Panc1 (cell line): ENCODE measurements around the gene MAP2K5. TPM values are rescaled to one million over a fixed set of nuclear protein-coding genes. Genes with fewer than 3 reads are reported as not detected.

Experiments used
- ATAC-seq: fragments of 200-7000 bp; cut with Tn5 transposase; 2 replicates; pipeline ENCODE4 v1.9.1; 2020; ENCODE audit warnings: mild to moderate bottlenecking, moderate library complexity
- BruUV-seq: library from RNA; stranded (reverse); fragments of 400-500 nt; replicated peaks from 2 replicates; lab custom pipeline; 2021; lab: Mats Ljungman, UMichigan
- CTCF ChIA-PET: fragments of 300-600 bp; sonication (Branson Sonifier 250); formaldehyde crosslinking; loops from one replicate; lab custom pipeline; 2022; ENCODE audit warnings: antibody characterized with exemption; lab: Charles Lee
- POLR2A ChIA-PET: fragments of 300-600 bp; sonication (Branson Sonifier 250); formaldehyde crosslinking; loops from one replicate; lab custom pipeline; 2022; ENCODE audit warnings: antibody characterized with exemption; lab: Charles Lee
- DNase-seq: peaks from one replicate; pipeline ENCODE4 v3.0.0-alpha.2; 2010; ENCODE audit warnings: low read depth, low spot score
- H3K27ac ChIP-seq: 2 replicates; pipeline ENCODE4 v1.5.1; 2011; ENCODE audit warnings: mild to moderate bottlenecking, low read length, inconsistent platforms
- H3K27me3 ChIP-seq: fragments of 200-500 bp; sonication (Bioruptor generic); 2 replicates; pipeline ENCODE4 v1.6.0; 2014; ENCODE audit warnings: low read length, inconsistent platforms; ENCODE audit not compliant: control insufficient read depth, insufficient read depth
- H3K36me3 ChIP-seq: fragments of 200-500 bp; sonication (Bioruptor generic); 2 replicates; pipeline ENCODE4 v1.5.1; 2014; ENCODE audit warnings: inconsistent platforms, mild to moderate bottlenecking, low read length, moderate library complexity; ENCODE audit not compliant: control insufficient read depth, insufficient read depth
- H3K4me1 ChIP-seq: 2 replicates; pipeline ENCODE4 v1.5.1; 2011; ENCODE audit warnings: inconsistent platforms, mild to moderate bottlenecking, low read length, moderate library complexity; ENCODE audit not compliant: control insufficient read depth, insufficient read depth
- H3K4me3 ChIP-seq, 2 experiments: 2 replicates each; pipeline ENCODE4 v1.5.1; 2011 to 2012; ENCODE audit warnings: low read depth in 2 of 2, low read length in 2 of 2, mild to moderate bottlenecking in 2 of 2, inconsistent platforms in 1 of 2, moderate library complexity in 1 of 2
- H3K9me3 ChIP-seq: fragments of 200-500 bp; sonication (Bioruptor generic); 2 replicates; pipeline ENCODE4 v1.5.1; 2014; ENCODE audit warnings: low read depth, mild to moderate bottlenecking, inconsistent platforms, low read length, moderate library complexity; ENCODE audit not compliant: control insufficient read depth, insufficient read depth
- POLR2AphosphoS5 ChIP-seq: IDR thresholded peaks from 2 replicates; pipeline ENCODE4 v1.6.1; 2012; ENCODE audit warnings: mild to moderate bottlenecking, low read depth, low read length, moderate library complexity
- REST ChIP-seq, 2 experiments: IDR thresholded peaks; 2 replicates each; pipeline ENCODE4 v1.6.1; 2011 to 2012; ENCODE audit warnings: low read depth in 2 of 2, control low read depth in 1 of 2, low read length in 1 of 2, mild to moderate bottlenecking in 1 of 2, moderate library complexity in 1 of 2; ENCODE audit not compliant: insufficient read depth in 1 of 2
- SIN3A ChIP-seq: IDR thresholded peaks from 2 replicates; pipeline ENCODE4 v1.6.1; 2012; ENCODE audit warnings: low read depth, mild to moderate bottlenecking, low read length, moderate library complexity, borderline replicate concordance; ENCODE audit not compliant: insufficient read depth
- TCF7L2 ChIP-seq: IDR thresholded peaks from 2 replicates; pipeline ENCODE4 v1.6.1; 2011; ENCODE audit warnings: mild to moderate bottlenecking, low read depth, low read length, inconsistent platforms
- in situ Hi-C: cut with HindIII; loops from 2 replicates; pipeline ENCODE4 v1.10.0; 2016; ENCODE audit warnings: low sequenced_read_pairs, low pct_unique_long_range_greater_than_20kb
- intact Hi-C: fragments of 100-400 bp; cut with micrococcal nuclease; formaldehyde crosslinking; loops from one replicate; pipeline ENCODE4 v1.10.0; 2022; ENCODE audit not compliant: unreplicated experiment
- total RNA-seq: library from RNA; stranded (reverse); gene quantifications from one replicate; pipeline ENCODE4 v1.2.1, GENCODE V29; 2021; ENCODE audit not compliant: unreplicated experiment
- TF ChIP-seq, protein P1 (sequence below): fragments of 450-650 bp; IDR thresholded peaks from 2 replicates; pipeline ENCODE4 v1.5.1; 2017; ENCODE audit warnings: mild to moderate bottlenecking

MAP2K5 gene
- total RNA-seq, 1 experiment from 2014 or later: 18.3 TPM

GRCh38 chr15:67678089-67678488 lies 135.6 kb downstream of the MAP2K5 start:
- Histone ChIP-seq H3K27ac (no peak overlapping the region), H3K36me3 (no peaks in the 10 kb centered on the region), H3K9me3 (no peaks in the 10 kb centered on the region), H3K4me1 (no peaks in the 10 kb centered on the region; the same call in 1 of the 2 replicates), H3K27me3 (no peaks in the 10 kb centered on the region), H3K4me3 (no peak overlapping the region)
- in situ Hi-C loops: no loop called here
- ChIA-PET CTCF (no interaction called here), POLR2A (no interaction called here)
- DNase-seq (no peak), ATAC-seq (no peak)
- no TSS peak for BruUV-seq
- intact Hi-C loops: no loop called here
- no peak for TF ChIP-seq SIN3A
- TF ChIP-seq REST (IDR thresholded peaks at IDR 0.05; ENCODE audit: insufficient read depth in 1 of 2, low read depth in 2 of 2, low read length in 1 of 2): no peak
- TF ChIP-seq, protein P1, sequence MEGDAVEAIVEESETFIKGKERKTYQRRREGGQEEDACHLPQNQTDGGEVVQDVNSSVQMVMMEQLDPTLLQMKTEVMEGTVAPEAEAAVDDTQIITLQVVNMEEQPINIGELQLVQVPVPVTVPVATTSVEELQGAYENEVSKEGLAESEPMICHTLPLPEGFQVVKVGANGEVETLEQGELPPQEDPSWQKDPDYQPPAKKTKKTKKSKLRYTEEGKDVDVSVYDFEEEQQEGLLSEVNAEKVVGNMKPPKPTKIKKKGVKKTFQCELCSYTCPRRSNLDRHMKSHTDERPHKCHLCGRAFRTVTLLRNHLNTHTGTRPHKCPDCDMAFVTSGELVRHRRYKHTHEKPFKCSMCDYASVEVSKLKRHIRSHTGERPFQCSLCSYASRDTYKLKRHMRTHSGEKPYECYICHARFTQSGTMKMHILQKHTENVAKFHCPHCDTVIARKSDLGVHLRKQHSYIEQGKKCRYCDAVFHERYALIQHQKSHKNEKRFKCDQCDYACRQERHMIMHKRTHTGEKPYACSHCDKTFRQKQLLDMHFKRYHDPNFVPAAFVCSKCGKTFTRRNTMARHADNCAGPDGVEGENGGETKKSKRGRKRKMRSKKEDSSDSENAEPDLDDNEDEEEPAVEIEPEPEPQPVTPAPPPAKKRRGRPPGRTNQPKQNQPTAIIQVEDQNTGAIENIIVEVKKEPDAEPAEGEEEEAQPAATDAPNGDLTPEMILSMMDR: no peak
- no peak for TF ChIP-seq TCF7L2
- no peak for TF ChIP-seq POLR2AphosphoS5

DNA sequence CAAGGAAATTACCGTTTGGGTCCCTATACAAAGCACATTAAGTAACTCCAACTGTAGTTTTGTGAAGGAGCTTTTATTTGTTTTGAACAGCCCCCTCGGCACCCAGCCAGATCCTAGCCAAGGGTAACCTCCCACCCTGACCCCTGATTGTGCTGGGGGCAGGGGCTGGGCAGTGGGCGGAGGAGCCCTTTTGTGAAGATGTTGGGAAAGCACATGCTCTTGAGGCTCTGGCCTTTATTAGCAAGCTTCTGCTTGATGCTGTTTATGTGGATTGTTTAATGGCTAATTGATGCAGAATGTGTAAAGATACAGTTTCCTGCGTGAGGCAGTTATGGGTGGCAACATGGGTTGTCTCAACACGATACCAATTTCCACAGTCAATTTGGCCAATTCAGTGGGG lies 136.5 kb downstream of the MAP2K5 start:
- in situ Hi-C loops: no loop called here
- POLR2A ChIA-PET: interaction anchor here (0.6 kb wide), 1 partner anchor 316 kb away, joined by 8 read pairs; no protein-coding TSS in a partner anchor
- Histone ChIP-seq H3K36me3 (no peaks in the 10 kb centered on the region), H3K9me3 (peaks cover 6% of the 10 kb centered on the region; the same call in 1 of the 2 replicates), H3K4me3 (no peak overlapping the region), H3K27ac (no peak overlapping the region), H3K4me1 (no peaks in the 10 kb centered on the region; the same call in 1 of the 2 replicates), H3K27me3 (no peaks in the 10 kb centered on the region)
- CTCF ChIA-PET: no interaction called here
- intact Hi-C loops: no loop called here
- no TSS peak for BruUV-seq
- TF ChIP-seq REST (IDR thresholded peaks at IDR 0.05; ENCODE audit: insufficient read depth in 1 of 2, low read depth in 2 of 2, low read length in 1 of 2) (no peak), POLR2AphosphoS5 (no peak), TCF7L2 (no peak), SIN3A (no peak)
- TF ChIP-seq, protein P1: no peak
- DNase-seq: no peak
- ATAC-seq: no peak
